ENCODE data around the gene MTCH1. TPM values are rescaled to one million over a fixed set of nuclear protein-coding genes. Genes with fewer than 3 reads are reported as not detected.

Gene MTCH1
- total and polyA plus RNA-seq, 2 donors (not counting 1 experiment from before 2014, with no cell fraction given) = 91.7 to 150 TPM

- Histone ChIP-seq H2AFZ (ENCODE audit: insufficient read depth, low read depth, low read length, poor library complexity, severe bottlenecking) (no peak overlapping the region), H3K9ac (ENCODE audit: low read length) (no peak overlapping the region), H3K9me3 (ENCODE audit: control extremely low read depth in 1 of 3, control insufficient read depth in 2 of 3, insufficient read depth in 1 of 3, low read length in 2 of 3) (no peaks in the 10 kb centered on the region), H3K79me2 (ENCODE audit: control insufficient read depth, insufficient read depth, low read length) (no peaks in the 10 kb centered on the region), H4K20me1 (ENCODE audit: control insufficient read depth, insufficient read depth, low read length, poor library complexity, severe bottlenecking) (no peaks in the 10 kb centered on the region), H3K4me2 (replicated peaks; ENCODE audit: low read depth, low read length, poor library complexity, severe bottlenecking) (no peak overlapping the region), H3K4me1 (ENCODE audit: control insufficient read depth in 2 of 2, insufficient read depth in 2 of 2, low read length in 2 of 2) (no peaks in the 10 kb centered on the region), H3K4me3 (ENCODE audit: control extremely low read depth in 1 of 5, extremely low read depth in 1 of 5, insufficient read depth in 1 of 5, low read depth in 2 of 5, low read length in 4 of 5) (no peak overlapping the region), H3K36me3 (replicated peaks in 1 of 2; ENCODE audit: control extremely low read depth in 1 of 2, control insufficient read depth in 1 of 2, extremely low read depth in 1 of 2, insufficient read depth in 2 of 2, low read length in 1 of 2) (no peaks in the 10 kb centered on the region), H3K27me3 (replicated peaks in 1 of 4; ENCODE audit: control extremely low read depth in 1 of 4, control insufficient read depth in 3 of 4, insufficient read depth in 4 of 4, low read length in 3 of 4) (no peaks in the 10 kb centered on the region), H3K27ac (ENCODE audit: low read length in 2 of 2) (no peak overlapping the region)
- DNase-seq (no peak), ATAC-seq (ENCODE audit: low read depth) (no peak)
- Mint-ChIP-seq H3K9me3 (ENCODE audit: insufficient read depth) (no peaks in the 10 kb centered on the region), H3K4me1 (no peaks in the 10 kb centered on the region), H3K4me3 (no peak overlapping the region), H3K27me3 (no peaks in the 10 kb centered on the region), H3K27ac (no peak overlapping the region)
- WGBS (ENCODE audit: insufficient coverage) = no CpG with 5 or more reads among the region's 4 CpGs
- ChIA-PET CTCF (interaction anchor here (0.9 to 1.2 kb wide), 3 partner anchors 18 to 276 kb away, joined by 3 to 5 read pairs (median 3); no protein-coding TSS in a partner anchor), POLR2A (no interaction called here)
- TF ChIP-seq, protein P1, sequence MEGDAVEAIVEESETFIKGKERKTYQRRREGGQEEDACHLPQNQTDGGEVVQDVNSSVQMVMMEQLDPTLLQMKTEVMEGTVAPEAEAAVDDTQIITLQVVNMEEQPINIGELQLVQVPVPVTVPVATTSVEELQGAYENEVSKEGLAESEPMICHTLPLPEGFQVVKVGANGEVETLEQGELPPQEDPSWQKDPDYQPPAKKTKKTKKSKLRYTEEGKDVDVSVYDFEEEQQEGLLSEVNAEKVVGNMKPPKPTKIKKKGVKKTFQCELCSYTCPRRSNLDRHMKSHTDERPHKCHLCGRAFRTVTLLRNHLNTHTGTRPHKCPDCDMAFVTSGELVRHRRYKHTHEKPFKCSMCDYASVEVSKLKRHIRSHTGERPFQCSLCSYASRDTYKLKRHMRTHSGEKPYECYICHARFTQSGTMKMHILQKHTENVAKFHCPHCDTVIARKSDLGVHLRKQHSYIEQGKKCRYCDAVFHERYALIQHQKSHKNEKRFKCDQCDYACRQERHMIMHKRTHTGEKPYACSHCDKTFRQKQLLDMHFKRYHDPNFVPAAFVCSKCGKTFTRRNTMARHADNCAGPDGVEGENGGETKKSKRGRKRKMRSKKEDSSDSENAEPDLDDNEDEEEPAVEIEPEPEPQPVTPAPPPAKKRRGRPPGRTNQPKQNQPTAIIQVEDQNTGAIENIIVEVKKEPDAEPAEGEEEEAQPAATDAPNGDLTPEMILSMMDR (IDR thresholded peaks at IDR 0.05) = no peak
- TF ChIP-seq EZH2 (IDR thresholded peaks at IDR 0.05; ENCODE audit: borderline replicate concordance, insufficient read depth, low read depth, low read length, poor library complexity, severe bottlenecking) = no peak
- intact Hi-C loops (cut with micrococcal nuclease) = no loop called here
Measured at GRCh38 chr6:36933519-36933918, 52.5 kb downstream of the MTCH1 start.

GRCh38 chr6:36933102-36933501 is 52.9 kb downstream of the MTCH1 start:
- no peaks in the 10 kb centered on the region for H3K79me2 ChIP-seq (ENCODE audit: control insufficient read depth, insufficient read depth, low read length)
- no peaks in the 10 kb centered on the region for H3K9me3 Mint-ChIP-seq (ENCODE audit: insufficient read depth)
- H3K27ac Mint-ChIP-seq = no peak overlapping the region
- no peak overlapping the region for H3K9ac ChIP-seq (ENCODE audit: low read length)
- DNase-seq (no peak), ATAC-seq (ENCODE audit: low read depth) (no peak)
- H3K4me1 Mint-ChIP-seq = no peaks in the 10 kb centered on the region
- POLR2A ChIA-PET = no interaction called here
- CTCF ChIA-PET = interaction anchor here (0.9 to 1.2 kb wide), 3 partner anchors 17 to 276 kb away, joined by 3 to 5 read pairs (median 3); no protein-coding TSS in a partner anchor
- WGBS (ENCODE audit: insufficient coverage) = no CpG with 5 or more reads among the region's 2 CpGs
- no peaks in the 10 kb centered on the region for H3K4me1 ChIP-seq (ENCODE audit: control insufficient read depth in 2 of 2, insufficient read depth in 2 of 2, low read length in 2 of 2)
- no peak for TF ChIP-seq EZH2 (IDR thresholded peaks at IDR 0.05; ENCODE audit: borderline replicate concordance, insufficient read depth, low read depth, low read length, poor library complexity, severe bottlenecking)
- TF ChIP-seq, protein P1 (IDR thresholded peaks at IDR 0.05) = no peak
- no peaks in the 10 kb centered on the region for H3K27me3 Mint-ChIP-seq
- H3K4me3 Mint-ChIP-seq = no peak overlapping the region
- H3K27ac ChIP-seq (ENCODE audit: low read length in 2 of 2) = no peak overlapping the region
- H3K9me3 ChIP-seq (ENCODE audit: control extremely low read depth in 1 of 3, control insufficient read depth in 2 of 3, insufficient read depth in 1 of 3, low read length in 2 of 3) = no peaks in the 10 kb centered on the region
- H4K20me1 ChIP-seq (ENCODE audit: control insufficient read depth, insufficient read depth, low read length, poor library complexity, severe bottlenecking) = no peaks in the 10 kb centered on the region
- no peak overlapping the region for H3K4me3 ChIP-seq (ENCODE audit: control extremely low read depth in 1 of 5, extremely low read depth in 1 of 5, insufficient read depth in 1 of 5, low read depth in 2 of 5, low read length in 4 of 5)
- no peaks in the 10 kb centered on the region for H3K36me3 ChIP-seq (replicated peaks in 1 of 2; ENCODE audit: control extremely low read depth in 1 of 2, control insufficient read depth in 1 of 2, extremely low read depth in 1 of 2, insufficient read depth in 2 of 2, low read length in 1 of 2)
- intact Hi-C loops (cut with micrococcal nuclease) = no loop called here
- no peaks in the 10 kb centered on the region for H3K27me3 ChIP-seq (replicated peaks in 1 of 4; ENCODE audit: control extremely low read depth in 1 of 4, control insufficient read depth in 3 of 4, insufficient read depth in 4 of 4, low read length in 3 of 4)
- no peak overlapping the region for H2AFZ ChIP-seq (ENCODE audit: insufficient read depth, low read depth, low read length, poor library complexity, severe bottlenecking)
- H3K4me2 ChIP-seq (replicated peaks; ENCODE audit: low read depth, low read length, poor library complexity, severe bottlenecking) = no peak overlapping the region
